ENCODE data around the gene ZSWIM8. TPM values are rescaled to one million over a fixed set of nuclear protein-coding genes. Genes with fewer than 3 reads are reported as not detected.

The ZSWIM8 gene
- total RNA-seq, 8 experiments from 2014 or later, result 48.2 to 140 (median 81.5) TPM

DNA sequence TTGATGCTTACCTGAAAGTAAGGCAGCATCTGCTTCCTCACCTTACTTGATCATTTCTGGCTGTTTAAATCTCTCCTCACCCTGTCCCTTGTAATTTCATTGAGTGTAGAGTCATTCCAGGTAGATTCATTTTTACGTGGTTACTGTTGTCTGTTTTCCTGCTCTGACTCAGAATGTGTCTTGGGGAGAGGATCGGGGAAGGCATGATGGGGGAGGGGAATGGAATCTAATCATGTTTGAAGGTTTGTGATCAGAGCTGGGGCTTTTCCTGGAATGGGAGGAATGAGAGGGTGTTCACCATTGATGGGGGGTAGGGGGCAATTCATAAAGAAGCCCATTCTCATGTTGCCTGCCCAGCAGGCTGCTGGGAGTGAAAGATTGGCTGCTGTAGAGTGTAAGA, 22.5 kb upstream of the ZSWIM8 start:
- WGBS, 10 experiments, result 0 to 92% (median 80%) methylated on average over 1 to 2 of the region's 2 CpGs; no CpG with 5 or more reads in 3 of the 10 experiments

DNA sequence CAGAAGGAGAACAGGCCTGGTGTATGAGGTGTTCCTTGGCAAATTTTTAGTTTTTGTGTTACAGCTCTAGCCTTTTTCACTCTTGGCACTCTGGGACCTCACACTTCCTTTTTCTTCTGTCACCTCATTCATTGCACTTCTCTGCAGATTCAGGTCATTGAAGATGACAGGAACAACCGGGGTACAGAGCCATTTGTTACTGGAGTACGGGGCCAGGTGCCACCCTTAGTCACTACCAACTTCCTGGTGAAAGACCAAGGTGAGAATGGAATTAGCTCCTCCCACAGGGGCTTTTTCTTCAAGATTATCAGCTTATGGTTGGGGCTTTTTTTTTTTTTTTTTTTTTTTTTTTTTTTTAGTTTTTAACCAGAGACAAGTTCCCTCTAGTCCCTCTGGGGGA, 22.1 kb upstream of the ZSWIM8 start:
- WGBS, 10 experiments, result 40 to 100% (median 95%) methylated on average over 1 to 2 of the region's 2 CpGs; no CpG with 5 or more reads in 2 of the 10 experiments
- no peak overlapping the region for H3K4me3 ChIP-seq
- ATAC-seq (replicated peaks in 6 of 8), result no peak
- in situ Hi-C loops (cut with MboI; ENCODE audit: low pct_unique_long_range_greater_than_20kb in 2 of 9, low sequenced_read_pairs in 9 of 9, unreplicated experiment in 9 of 9), result no loop called here
- no peaks in the 10 kb centered on the region for H3K4me1 ChIP-seq (replicated peaks in 1 of 2)
- no peak overlapping the region for H3K27ac ChIP-seq

More for the DNA sequence above, 22.5 kb upstream of the ZSWIM8 start:
- in situ Hi-C loops (cut with MboI; ENCODE audit: low pct_unique_long_range_greater_than_20kb in 2 of 9, low sequenced_read_pairs in 9 of 9, unreplicated experiment in 9 of 9), result no loop called here
- Histone ChIP-seq H3K27ac (no peak overlapping the region), H3K4me1 (replicated peaks in 1 of 2) (no peaks in the 10 kb centered on the region), H3K4me3 (no peak overlapping the region)
- ATAC-seq (replicated peaks in 6 of 8), result no peak

DNA sequence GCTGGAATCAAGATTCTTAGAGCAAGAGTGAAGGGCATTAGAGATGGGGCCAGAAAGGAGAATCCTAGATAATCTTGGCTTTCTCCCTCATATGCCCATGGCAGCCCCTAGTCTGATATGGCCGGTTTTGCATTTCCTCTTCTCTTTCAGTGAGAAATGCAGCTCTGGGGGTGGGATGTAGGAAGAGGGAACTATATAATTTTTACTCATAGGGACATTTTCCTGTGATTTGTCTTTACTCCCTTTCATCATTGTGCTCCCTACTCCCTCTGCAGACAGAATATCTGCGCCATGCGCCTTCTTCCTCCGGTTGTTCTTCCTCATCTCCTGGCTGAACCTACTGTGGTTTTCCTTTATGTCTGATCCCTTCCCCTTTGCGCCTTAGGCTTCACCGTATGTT, 20.3 kb upstream of the ZSWIM8 start:
- Histone ChIP-seq H3K27ac (no peak overlapping the region), H3K4me3 (no peak overlapping the region), H3K4me1 (replicated peaks in 1 of 2) (no peaks in the 10 kb centered on the region)
- ATAC-seq (replicated peaks in 6 of 8), result no peak
- in situ Hi-C loops (cut with MboI; ENCODE audit: low pct_unique_long_range_greater_than_20kb in 2 of 9, low sequenced_read_pairs in 9 of 9, unreplicated experiment in 9 of 9), result no loop called here
- WGBS, 10 experiments, result 64 to 100% (median 92%) methylated on average over 1 to 6 of the region's 6 CpGs

DNA sequence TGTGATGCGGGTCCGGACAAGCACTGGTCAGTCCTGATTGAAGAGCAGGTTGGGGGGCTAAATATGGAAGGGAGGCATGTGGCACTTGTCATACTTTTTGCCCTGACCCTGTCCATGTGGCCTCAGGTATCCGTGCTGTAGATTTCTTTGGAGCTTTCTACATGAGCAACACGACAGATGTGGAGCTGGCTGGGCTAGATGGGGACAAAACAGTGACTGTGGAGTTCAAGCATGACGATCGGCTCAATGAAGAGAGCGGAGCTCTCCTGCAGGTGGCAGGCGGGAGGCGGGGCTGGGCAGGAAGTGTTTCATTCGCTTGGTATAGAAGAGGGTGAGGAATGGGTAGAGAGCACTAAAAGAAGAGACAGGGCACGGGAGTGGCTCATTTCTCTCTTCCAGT, 16.5 kb upstream of the ZSWIM8 start:
- Histone ChIP-seq H3K4me3 (no peak overlapping the region), H3K27ac (no peak overlapping the region), H3K4me1 (replicated peaks in 1 of 2) (peaks cover 11 to 16% of the 10 kb centered on the region in 2 donors)
- ATAC-seq (replicated peaks in 6 of 8), result no peak
- in situ Hi-C loops (cut with MboI; ENCODE audit: low pct_unique_long_range_greater_than_20kb in 2 of 9, low sequenced_read_pairs in 9 of 9, unreplicated experiment in 9 of 9), result no loop called here
- WGBS, 10 experiments, result 80 to 100% (median 83%) methylated on average over 1 to 6 of the region's 11 CpGs; no CpG with 5 or more reads in 2 of the 10 experiments

DNA sequence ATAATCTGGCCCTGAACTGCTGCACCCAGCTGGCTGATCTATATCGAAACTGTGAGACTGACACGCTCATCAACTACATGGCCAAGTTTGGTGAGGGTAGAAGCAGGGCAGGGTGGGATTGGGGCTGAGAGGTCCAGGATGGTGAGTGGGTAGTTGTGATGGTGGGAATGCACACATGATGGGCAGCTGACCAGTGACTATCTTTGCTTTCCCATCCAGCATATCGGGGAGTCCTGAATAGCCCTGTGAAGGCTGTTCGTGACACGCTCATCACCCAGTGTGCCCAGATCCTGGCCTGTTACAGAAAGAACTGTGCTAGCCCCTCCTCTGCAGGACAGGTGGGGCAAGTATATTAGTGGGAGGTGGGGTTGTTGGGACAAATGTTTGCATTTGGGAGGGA, 16.0 kb upstream of the ZSWIM8 start:
- WGBS, 10 experiments, result 94 to 100% methylated on average over 2 to 3 of the region's 5 CpGs; no CpG with 5 or more reads in 8 of the 10 experiments
- in situ Hi-C loops (cut with MboI; ENCODE audit: low pct_unique_long_range_greater_than_20kb in 2 of 9, low sequenced_read_pairs in 9 of 9, unreplicated experiment in 9 of 9), result no loop called here
- H3K4me1 ChIP-seq (replicated peaks in 1 of 2), result peaks cover 16 to 21% of the 10 kb centered on the region in 2 donors
- no peak overlapping the region for H3K27ac ChIP-seq
- no peak overlapping the region for H3K4me3 ChIP-seq
- no peak for ATAC-seq (replicated peaks in 6 of 8)

DNA sequence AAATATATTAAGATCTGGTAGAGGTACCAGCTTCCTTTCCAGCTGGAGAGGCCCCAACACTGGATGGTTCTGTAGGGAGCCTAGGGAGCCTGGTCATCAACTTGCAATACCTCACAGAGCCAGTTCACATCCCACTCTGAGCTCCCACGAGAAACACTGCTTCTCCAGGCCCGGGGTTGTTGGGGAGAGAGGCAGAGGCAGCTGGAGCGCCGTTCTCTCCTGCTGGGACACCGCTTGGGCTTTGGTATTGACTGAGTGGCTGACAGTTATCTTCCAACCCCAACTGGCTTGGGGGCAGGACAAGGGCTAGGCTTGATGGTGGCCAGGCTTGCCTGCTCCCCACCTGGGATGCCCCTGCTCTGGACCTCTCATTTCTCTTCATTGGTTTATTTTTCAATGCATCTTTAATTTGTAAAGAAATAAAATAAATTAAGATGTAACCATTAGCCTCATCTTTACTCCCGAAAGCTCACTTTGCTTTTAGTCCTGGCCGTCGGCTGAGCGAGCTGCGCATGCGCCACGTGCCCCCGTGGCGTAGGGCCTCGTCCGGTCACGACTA, 13.6 kb upstream of the ZSWIM8 start:
- in situ Hi-C loops (cut with MboI; ENCODE audit: low pct_unique_long_range_greater_than_20kb in 2 of 9, low sequenced_read_pairs in 9 of 9, unreplicated experiment in 9 of 9), result no loop called here
- H3K27ac ChIP-seq, result peak overlapping the region; percentile 95 to 96
- peak; percentile 4 to 30 (median 16) for ATAC-seq (replicated peaks in 6 of 8)

DNA sequence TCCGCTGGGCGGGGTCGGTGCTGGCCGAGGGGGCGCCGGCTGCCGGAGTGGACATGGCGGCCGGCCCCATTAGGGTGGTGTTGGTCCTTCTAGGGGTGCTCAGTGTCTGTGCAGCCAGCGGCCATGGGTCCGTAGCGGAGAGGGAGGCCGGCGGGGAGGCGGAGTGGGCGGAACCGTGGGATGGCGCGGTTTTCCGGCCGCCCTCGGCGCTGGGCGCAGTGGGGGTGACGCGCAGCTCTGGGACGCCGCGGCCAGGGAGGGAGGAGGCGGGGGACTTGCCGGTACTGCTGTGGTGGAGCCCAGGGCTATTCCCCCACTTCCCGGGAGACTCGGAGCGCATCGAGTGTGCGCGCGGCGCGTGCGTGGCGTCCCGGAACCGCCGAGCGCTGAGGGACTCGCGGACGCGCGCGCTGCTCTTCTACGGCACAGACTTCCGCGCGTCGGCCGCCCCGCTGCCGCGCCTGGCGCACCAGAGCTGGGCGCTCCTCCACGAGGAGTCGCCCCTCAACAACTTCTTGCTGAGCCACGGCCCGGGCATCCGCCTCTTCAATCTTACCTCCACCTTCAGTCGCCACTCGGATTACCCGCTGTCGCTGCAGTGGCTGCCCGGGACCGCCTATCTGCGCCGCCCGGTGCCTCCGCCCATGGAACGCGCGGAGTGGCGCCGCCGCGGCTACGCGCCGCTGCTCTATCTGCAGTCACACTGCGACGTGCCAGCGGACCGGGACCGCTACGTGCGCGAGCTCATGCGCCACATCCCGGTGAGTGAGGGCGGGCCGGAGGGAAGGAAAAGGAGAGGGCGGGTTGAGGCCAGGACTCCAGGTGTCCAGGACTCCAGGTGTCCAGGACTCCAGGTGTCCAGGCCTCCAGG, 12.9 kb upstream of the ZSWIM8 start:
- Histone ChIP-seq H3K4me1 (replicated peaks in 1 of 2) (peaks cover 32 to 33% of the 10 kb centered on the region in 2 donors), H3K27ac (peak overlapping the region; percentile 95 to 96), H3K4me3 (peak overlapping the region; percentile 74 to 92 (median 77))
- in situ Hi-C loops (cut with MboI; ENCODE audit: low pct_unique_long_range_greater_than_20kb in 2 of 9, low sequenced_read_pairs in 9 of 9, unreplicated experiment in 9 of 9), result no loop called here
- WGBS, 10 experiments, result 0 to 7% (median 0%) methylated on average over 2 to 18 of the region's 101 CpGs; no CpG with 5 or more reads in 7 of the 10 experiments
- peak; percentile 74 to 89 (median 85) for ATAC-seq (replicated peaks in 6 of 8)

More for the DNA sequence above, 13.6 kb upstream of the ZSWIM8 start:
- 0 to 44% (median 33%) methylated on average over 2 to 4 of the region's 17 CpGs; no CpG with 5 or more reads in 5 of the 10 experiments for WGBS, 10 experiments
- Histone ChIP-seq H3K4me3 (peak overlapping the region; percentile 74 to 92 (median 77)), H3K4me1 (replicated peaks in 1 of 2) (peaks cover 32 to 33% of the 10 kb centered on the region in 2 donors)

DNA sequence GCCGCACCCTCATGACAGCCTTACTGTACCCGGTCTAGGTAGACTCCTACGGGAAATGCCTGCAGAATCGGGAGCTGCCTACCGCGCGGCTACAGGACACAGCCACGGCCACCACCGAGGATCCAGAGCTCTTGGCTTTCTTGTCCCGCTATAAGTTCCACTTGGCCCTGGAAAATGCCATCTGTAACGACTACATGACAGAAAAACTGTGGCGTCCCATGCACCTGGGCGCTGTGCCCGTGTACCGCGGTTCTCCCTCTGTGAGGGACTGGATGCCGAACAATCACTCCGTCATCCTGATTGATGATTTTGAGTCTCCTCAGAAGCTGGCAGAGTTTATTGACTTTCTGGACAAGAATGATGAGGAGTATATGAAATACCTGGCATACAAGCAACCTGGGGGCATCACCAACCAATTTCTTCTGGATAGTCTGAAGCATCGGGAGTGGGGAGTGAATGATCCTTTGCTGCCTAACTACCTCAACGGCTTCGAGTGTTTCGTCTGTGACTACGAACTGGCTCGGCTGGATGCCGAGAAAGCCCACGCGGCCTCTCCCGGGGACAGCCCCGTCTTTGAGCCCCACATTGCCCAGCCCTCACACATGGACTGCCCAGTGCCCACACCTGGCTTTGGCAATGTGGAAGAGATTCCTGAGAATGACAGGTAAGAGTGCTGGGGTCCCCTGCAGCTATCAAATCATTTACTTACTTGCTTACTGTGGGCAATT, 12.1 kb upstream of the ZSWIM8 start:
- in situ Hi-C loops (cut with MboI; ENCODE audit: low pct_unique_long_range_greater_than_20kb in 2 of 9, low sequenced_read_pairs in 9 of 9, unreplicated experiment in 9 of 9), result no loop called here
- 0 to 5% (median 0%) methylated on average over 1 to 11 of the region's 29 CpGs; no CpG with 5 or more reads in 4 of the 10 experiments for WGBS, 10 experiments
- peaks cover 32 to 33% of the 10 kb centered on the region in 2 donors for H3K4me1 ChIP-seq (replicated peaks in 1 of 2)
- H3K27ac ChIP-seq, result peak overlapping the region; percentile 36 to 95
- peak overlapping the region; percentile 74 to 92 (median 77) for H3K4me3 ChIP-seq
- ATAC-seq (replicated peaks in 6 of 8), result peak in 3 of 8 experiments; percentile 0

DNA sequence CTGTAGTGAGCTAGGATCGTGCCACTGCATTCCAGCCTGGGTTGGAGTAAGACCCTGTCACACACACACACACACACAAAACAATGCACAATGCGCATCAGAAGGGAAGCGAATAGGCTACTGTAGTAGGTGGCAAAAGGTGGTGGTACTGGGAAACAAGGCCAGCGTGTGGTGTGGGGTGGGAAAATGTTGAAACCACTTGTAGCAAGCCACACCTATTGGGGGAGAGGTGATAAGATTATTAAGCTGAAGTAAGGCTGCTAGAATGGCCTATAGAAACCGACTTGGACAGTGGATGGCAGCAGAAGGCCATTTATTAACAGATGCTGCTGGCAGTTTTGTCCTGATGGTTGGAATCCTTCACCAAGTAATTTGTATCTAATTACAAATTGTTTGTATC, 10.8 kb upstream of the ZSWIM8 start:
- Histone ChIP-seq H3K4me1 (replicated peaks in 1 of 2) (peaks cover 32 to 33% of the 10 kb centered on the region in 2 donors), H3K27ac (no peak overlapping the region), H3K4me3 (peak overlapping the region; percentile 8 to 92 (median 77))
- no peak for ATAC-seq (replicated peaks in 6 of 8)
- in situ Hi-C loops (cut with MboI; ENCODE audit: low pct_unique_long_range_greater_than_20kb in 2 of 9, low sequenced_read_pairs in 9 of 9, unreplicated experiment in 9 of 9), result no loop called here
- 0 to 46% (median 33%) methylated on average over 1 to 3 of the region's 5 CpGs; no CpG with 5 or more reads in 6 of the 10 experiments for WGBS, 10 experiments

DNA sequence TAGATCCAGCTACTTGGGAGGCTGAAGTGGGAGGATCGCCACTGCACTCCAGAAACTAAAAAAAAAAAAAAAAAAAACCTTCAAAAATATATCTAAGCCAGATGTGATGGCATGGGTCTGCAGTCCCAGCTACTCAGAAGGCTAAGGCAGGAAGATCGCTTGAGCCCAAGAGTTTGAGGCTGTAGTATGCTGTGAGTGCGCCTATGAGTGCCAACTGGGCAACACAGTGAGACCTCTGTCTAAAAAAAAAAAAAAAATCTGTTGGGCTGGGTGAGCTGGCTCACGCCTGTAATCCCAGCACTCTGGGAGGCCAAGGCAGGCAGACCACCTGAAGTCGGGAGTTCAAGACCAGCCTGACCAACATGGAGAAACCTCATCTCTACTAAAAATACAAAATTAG, 6.4 kb upstream of the ZSWIM8 start:
- Histone ChIP-seq H3K4me3 (no peak overlapping the region), H3K27ac (no peak overlapping the region), H3K4me1 (replicated peaks in 1 of 2) (peaks cover 25 to 32% of the 10 kb centered on the region in 2 donors)
- 61 to 100% (median 85%) methylated on average over 1 to 5 of the region's 5 CpGs; no CpG with 5 or more reads in 3 of the 10 experiments for WGBS, 10 experiments
- in situ Hi-C loops (cut with MboI; ENCODE audit: low pct_unique_long_range_greater_than_20kb in 2 of 9, low sequenced_read_pairs in 9 of 9, unreplicated experiment in 9 of 9), result no loop called here
- ATAC-seq (replicated peaks in 6 of 8), result no peak

DNA sequence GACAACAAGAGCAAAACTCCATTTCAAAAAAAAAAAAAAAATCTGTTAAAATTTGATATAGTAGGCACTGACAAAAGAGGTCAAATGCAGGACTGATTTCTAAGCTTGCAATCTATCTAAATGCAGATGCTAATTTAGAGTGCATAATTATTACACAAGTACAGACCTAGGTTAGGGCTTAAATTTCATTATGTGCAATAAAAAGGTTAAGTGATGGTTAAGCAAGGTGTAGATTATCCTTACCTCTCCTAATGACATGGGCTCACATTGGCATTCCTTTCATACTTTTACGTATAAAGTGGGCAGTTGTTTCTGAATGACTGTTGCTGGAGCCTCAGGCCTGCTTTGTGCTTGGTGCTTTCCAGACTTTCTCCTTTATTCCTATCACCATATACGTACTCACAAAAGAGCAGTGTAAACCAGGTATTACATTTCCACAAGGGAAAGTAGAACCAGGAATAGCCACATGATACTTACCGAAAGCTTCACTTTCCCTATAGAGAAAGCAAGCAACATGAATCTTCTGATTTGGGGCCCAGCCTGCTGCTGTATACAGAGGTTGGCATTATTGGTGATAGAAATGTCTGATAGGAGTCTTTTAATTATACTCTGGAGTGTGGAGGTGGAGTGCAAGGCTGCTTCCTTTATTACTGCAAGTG, 5.7 kb upstream of the ZSWIM8 start:
- Histone ChIP-seq H3K4me3 (no peak overlapping the region), H3K4me1 (replicated peaks in 1 of 2) (peaks cover 19 to 25% of the 10 kb centered on the region in 2 donors), H3K27ac (no peak overlapping the region)
- no peak for ATAC-seq (replicated peaks in 6 of 8)
- WGBS, 10 experiments, result 57 to 100% (median 95%) methylated on average over 1 to 3 of the region's 3 CpGs; no CpG with 5 or more reads in 1 of the 10 experiments
- in situ Hi-C loops (cut with MboI; ENCODE audit: low pct_unique_long_range_greater_than_20kb in 2 of 9, low sequenced_read_pairs in 9 of 9, unreplicated experiment in 9 of 9), result no loop called here

DNA sequence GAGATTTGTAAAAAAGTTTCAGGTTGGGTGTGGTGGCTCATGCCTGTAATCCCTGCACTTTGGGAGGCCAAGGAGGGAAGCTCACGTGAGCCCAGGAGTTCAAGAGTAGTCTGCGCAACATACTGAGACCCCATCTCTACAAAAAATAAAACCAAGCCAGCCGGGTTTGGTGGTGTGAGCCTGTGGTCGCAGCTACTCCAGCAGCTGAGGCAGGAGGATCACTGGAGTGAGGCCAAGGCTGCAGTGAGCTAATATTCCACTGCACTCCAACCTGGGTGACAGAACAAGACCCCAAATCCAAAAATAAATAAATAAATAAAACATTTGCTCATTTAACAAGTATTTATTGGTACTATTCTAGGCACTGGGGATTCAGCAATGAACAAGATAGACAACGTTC, 5.1 kb upstream of the ZSWIM8 start:
- no peak overlapping the region for H3K27ac ChIP-seq
- no peak for ATAC-seq (replicated peaks in 6 of 8)
- peaks cover 15 to 19% of the 10 kb centered on the region in 2 donors for H3K4me1 ChIP-seq (replicated peaks in 1 of 2)
- in situ Hi-C loops (cut with MboI; ENCODE audit: low pct_unique_long_range_greater_than_20kb in 2 of 9, low sequenced_read_pairs in 9 of 9, unreplicated experiment in 9 of 9), result no loop called here
- WGBS, 10 experiments, result 32 to 100% (median 82%) methylated on average over 1 to 5 of the region's 5 CpGs; no CpG with 5 or more reads in 1 of the 10 experiments
- peak overlapping the region in 2 of 5 donors; percentile 82 to 99 for H3K4me3 ChIP-seq

All from motor neuron (in vitro differentiated cells).